K562 (cell line): Measurements from ENCODE around the gene TMEM161B.

ENCODE experiments used
- ARHGAP35 ChIP-seq: fragments of 450-650 bp; IDR thresholded peaks from 2 replicates; pipeline ENCODE4 v1.6.1; 2018; ENCODE audit not compliant: partially characterized antibody
- ARNT ChIP-seq, 2 experiments: fragments of 450-650 bp; IDR thresholded peaks; 2 replicates each; pipeline ENCODE4 v1.6.1; 2016; ENCODE audit warnings: mild to moderate bottlenecking in 1 of 2
- CHD1 ChIP-seq: fragments of 200-600 bp; sonication (generic); IDR thresholded peaks from one replicate; pipeline ENCODE4 v1.6.1; 2012; ENCODE audit warnings: mild to moderate bottlenecking, moderate library complexity, low read length, inconsistent platforms
- GTF2F1 ChIP-seq: IDR thresholded peaks from 2 replicates; pipeline ENCODE4 v1.6.1; 2011; ENCODE audit warnings: low read depth, low read length, improper control_type of control experiment
- HNRNPUL1 ChIP-seq: fragments of 200-400 bp; formaldehyde crosslinking; IDR thresholded peaks from 2 replicates; pipeline ENCODE4 v1.6.1; 2017; ENCODE audit warnings: low read length
- KDM2B ChIP-seq: fragments of 250-450 bp; sonication (Bioruptor Pico); IDR thresholded peaks from 2 replicates; pipeline ENCODE4 v1.8.0; 2021; ENCODE audit warnings: mild to moderate bottlenecking, moderate library complexity
- ZBTB9 ChIP-seq: fragments of 450-650 bp; formaldehyde crosslinking; IDR thresholded peaks from 2 replicates; pipeline ENCODE4 v1.4.0; 2020; ENCODE audit warnings: mild to moderate bottlenecking, moderate library complexity

GRCh38 chr5:88172847-88173758 lies 95.5 kb downstream of the TMEM161B start:
- TF ChIP-seq GTF2F1 (no peak), ZBTB9 (CRISPR knock-in tag) (no peak), HNRNPUL1 (no peak), ARHGAP35 (no peak), ARNT (IDR thresholded peaks at IDR 0.05) (no peak), KDM2B (no peak), CHD1 (no peak)
